K562 (cell line): ENCODE data around the gene SCT. TPM values are rescaled to one million over a fixed set of nuclear protein-coding genes. Genes with fewer than 3 reads are reported as not detected.

Source experiments
- BCL6 ChIP-seq: fragments of 250-450 bp; sonication (Bioruptor Pico); IDR thresholded peaks from 2 replicates; pipeline ENCODE4 v1.4.0; 2020
- CHD2 ChIP-seq: IDR thresholded peaks from 2 replicates; pipeline ENCODE4 v1.6.1; 2011; ENCODE audit warnings: low read depth, low read length
- CREB5 ChIP-seq: fragments of 250-450 bp; sonication (Bioruptor Pico); IDR thresholded peaks from 2 replicates; pipeline ENCODE4 v1.5.0; 2020; ENCODE audit warnings: mild to moderate bottlenecking
- CREM ChIP-seq: IDR thresholded peaks from 2 replicates; pipeline ENCODE4 v1.6.1; 2014; ENCODE audit warnings: antibody characterized with exemption, low read depth
- EWSR1 ChIP-seq: fragments of 450-650 bp; IDR thresholded peaks from 2 replicates; pipeline ENCODE4 v1.6.1; 2018; ENCODE audit warnings: borderline replicate concordance, mild to moderate bottlenecking, low read depth, moderate library complexity; ENCODE audit not compliant: partially characterized antibody
- GTF2F1 ChIP-seq: IDR thresholded peaks from 2 replicates; pipeline ENCODE4 v1.6.1; 2011; ENCODE audit warnings: low read depth, low read length, improper control_type of control experiment
- HMG20A ChIP-seq: fragments of 450-650 bp; formaldehyde crosslinking; conservative IDR thresholded peaks from 2 replicates; pipeline ENCODE4 v1.4.0; 2020; ENCODE audit warnings: mild to moderate bottlenecking, mixed read lengths
- LCOR ChIP-seq: sonication (generic); formaldehyde crosslinking; IDR thresholded peaks from 2 replicates; pipeline ENCODE4 v1.8.0; 2022; ENCODE audit warnings: mild to moderate bottlenecking, missing genetic modification reagents
- NR2C1 ChIP-seq, 2 experiments: fragments of 450-650 bp; IDR thresholded peaks; 2 replicates each; pipeline ENCODE4 v1.6.1; 2017; ENCODE audit warnings: mild to moderate bottlenecking in 2 of 2, antibody characterized with exemption in 1 of 2, inconsistent platforms in 1 of 2, missing compliant biosample characterization in 1 of 2, missing genetic modification characterization in 1 of 2
- POLR2G ChIP-seq: fragments of 200-400 bp; formaldehyde crosslinking; IDR thresholded peaks from 2 replicates; pipeline ENCODE4 v1.6.1; 2017; ENCODE audit warnings: low read depth, mild to moderate bottlenecking, antibody characterized with exemption, low read length, moderate library complexity
- ZBTB12 ChIP-seq: fragments of 250-450 bp; sonication (Bioruptor Pico); IDR thresholded peaks from 2 replicates; pipeline ENCODE4 v1.4.0; 2020
- ZBTB34 ChIP-seq: fragments of 250-450 bp; sonication (Bioruptor Pico); IDR thresholded peaks from 2 replicates; pipeline ENCODE4 v1.8.0; 2021; ENCODE audit warnings: mild to moderate bottlenecking, moderate library complexity
- ZHX1 ChIP-seq: fragments of 150-350 bp; conservative IDR thresholded peaks from 2 replicates; pipeline ENCODE4 v1.6.1; 2014; ENCODE audit warnings: low read length
- polyA plus RNA-seq, 8 experiments: library from polyadenylated mRNA; depleted of rRNA in 4 of 8; stranded (reverse) in 5 of 8; unstranded in 3 of 8; fragments of >200 nt; fragmentation: Nextera tagmentation in 2 of 8; fragmentation: Illumina TruSeq in 1 of 8; extraction: Ambion mirVana in 2 of 8; extraction: Trizol in 1 of 8; gene quantifications; 2 replicates each; pipeline versions ENCODE4 v1.2.1 to v1.2.3, GENCODE V29; 2011 to 2014; ENCODE audit warnings: inconsistent platforms in 1 of 8, missing spikeins in 1 of 8
- total RNA-seq, 7 experiments: library from RNA; depleted of rRNA in 6 of 7; stranded (reverse); fragments of >200 nt in 6 of 7; fragmentation: Illumina TruSeq in 2 of 7; extraction: Trizol in 2 of 7; gene quantifications; 2 replicates each; pipeline versions ENCODE4 v1.2.1 to v1.2.3, GENCODE V29; 2011 to 2021; ENCODE audit warnings: low replicate concordance in 1 of 7
- TF ChIP-seq, protein P1 (sequence below): fragments of 450-650 bp; formaldehyde crosslinking; IDR thresholded peaks from 2 replicates; pipeline ENCODE4 v1.4.0; 2020; ENCODE audit warnings: mild to moderate bottlenecking, moderate library complexity
- TF ChIP-seq, protein P2 (sequence below): fragments of 250-450 bp; sonication (Bioruptor Pico); IDR thresholded peaks from 2 replicates; pipeline ENCODE4 v1.5.0; 2021; ENCODE audit warnings: mild to moderate bottlenecking, moderate library complexity

SCT gene
- total and polyA plus RNA-seq, 9 of the 15 experiments (the other 6 are each of a cell fraction or from before 2014, with no cell fraction given), result not detected

DNA sequence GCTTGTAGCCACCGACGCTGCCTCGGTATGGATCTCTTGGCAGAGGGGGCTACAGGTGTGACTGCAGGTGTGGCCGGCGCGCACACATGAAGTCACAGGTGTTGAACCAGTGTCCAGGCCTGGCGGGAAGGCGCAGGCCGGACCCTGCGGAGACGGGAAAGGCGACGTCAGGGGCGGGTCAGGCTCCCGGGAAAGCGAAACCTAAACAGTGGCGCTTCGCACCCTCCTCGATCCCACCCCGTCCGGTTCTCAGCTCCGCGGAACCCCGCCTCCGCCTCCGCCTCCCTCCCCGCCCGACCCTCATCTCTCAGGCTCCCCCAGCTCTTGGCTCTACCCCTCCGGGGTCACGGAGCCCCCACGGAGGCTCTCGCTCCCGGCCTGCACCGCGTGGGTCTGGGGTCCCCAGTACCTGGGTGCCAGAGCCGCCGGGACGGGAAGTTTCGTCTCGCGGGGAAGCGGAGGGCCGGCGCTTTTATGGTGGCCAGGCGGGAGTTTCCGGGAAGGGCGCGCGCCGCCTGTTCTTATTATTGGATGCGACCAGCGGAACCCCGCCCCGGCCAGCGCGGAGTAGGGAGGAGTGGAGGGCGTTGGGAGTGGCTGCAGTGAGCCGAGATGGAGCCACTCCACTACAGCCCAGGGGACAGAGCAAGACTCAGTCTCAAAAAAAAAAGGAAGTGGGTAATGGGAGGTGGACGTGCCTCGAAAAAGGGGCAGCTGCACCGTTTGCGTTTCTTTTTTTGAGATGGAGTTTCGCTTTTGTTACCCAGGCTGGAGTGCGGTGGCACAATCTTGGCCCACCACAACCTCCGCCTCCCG lies 11.3 kb downstream of the SCT start, which contains the start of gene IRF7 (continued):
- TF ChIP-seq, protein P1, sequence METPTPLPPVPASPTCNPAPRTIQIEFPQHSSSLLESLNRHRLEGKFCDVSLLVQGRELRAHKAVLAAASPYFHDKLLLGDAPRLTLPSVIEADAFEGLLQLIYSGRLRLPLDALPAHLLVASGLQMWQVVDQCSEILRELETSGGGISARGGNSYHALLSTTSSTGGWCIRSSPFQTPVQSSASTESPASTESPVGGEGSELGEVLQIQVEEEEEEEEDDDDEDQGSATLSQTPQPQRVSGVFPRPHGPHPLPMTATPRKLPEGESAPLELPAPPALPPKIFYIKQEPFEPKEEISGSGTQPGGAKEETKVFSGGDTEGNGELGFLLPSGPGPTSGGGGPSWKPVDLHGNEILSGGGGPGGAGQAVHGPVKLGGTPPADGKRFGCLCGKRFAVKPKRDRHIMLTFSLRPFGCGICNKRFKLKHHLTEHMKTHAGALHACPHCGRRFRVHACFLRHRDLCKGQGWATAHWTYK, result no peak
- TF ChIP-seq ZBTB34 (CRISPR knock-in tag), result no peak
- TF ChIP-seq POLR2G, result peak; percentile 94
- 0 out of 2 replicates have a peak, but pooled peaks have one; percentile 31 for TF ChIP-seq CHD2
- TF ChIP-seq GTF2F1, result no peak
- TF ChIP-seq, protein P2, sequence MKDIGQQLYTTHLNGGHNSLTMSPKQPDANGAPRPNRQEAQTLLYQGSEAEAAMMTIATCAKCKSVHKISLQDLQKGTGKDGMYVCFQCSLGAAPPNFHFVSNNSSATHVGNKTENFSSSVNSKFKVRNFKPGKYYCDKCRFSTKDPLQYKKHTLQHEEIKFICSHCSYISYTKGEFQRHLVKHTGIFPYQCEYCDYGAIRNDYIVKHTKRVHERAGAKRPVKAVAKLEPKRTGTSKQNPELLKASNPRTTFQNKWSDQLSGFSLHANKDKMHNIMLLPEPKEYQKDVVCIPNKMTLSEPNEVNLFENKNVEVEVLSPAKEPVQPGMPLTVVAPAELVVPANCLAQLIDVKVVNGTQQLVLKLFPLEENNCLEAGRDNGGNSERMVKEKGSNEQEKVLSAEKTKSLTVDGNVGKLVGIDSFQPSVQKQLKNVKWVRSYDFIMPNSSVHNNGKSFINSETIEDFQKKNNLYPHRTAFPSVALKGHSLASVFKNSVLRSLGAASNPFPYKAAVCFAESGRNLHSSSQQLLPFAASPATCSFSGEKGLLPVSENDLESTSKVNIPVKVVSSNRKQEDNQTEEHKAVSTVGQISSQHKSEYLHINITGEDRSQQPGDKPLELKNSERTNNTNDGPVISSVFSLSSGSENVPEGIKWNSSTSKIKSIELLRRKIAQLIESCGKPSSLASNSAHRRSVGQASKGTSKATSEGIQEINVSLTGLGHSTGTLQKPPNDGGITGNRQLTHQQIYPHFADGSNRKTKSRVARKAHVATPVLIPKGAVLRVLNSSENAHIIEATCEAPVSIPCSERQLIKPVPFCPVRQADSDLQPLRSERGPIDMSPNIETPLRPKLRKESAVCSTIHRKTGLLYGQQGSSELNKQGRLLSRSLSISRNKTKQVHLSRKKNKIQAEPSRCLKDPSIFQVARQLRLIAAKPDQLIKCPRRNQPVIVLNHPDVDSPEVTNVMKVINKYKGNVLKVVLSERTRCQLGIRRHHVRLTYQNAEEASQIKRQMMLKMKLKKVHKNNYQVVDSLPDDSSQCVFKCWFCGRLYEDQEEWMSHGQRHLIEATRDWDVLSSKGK (CRISPR knock-in tag), result no peak
- TF ChIP-seq LCOR (CRISPR knock-in tag), result no peak
- TF ChIP-seq NR2C1 (IDR thresholded peaks at IDR 0.05), result no peak
- no peak for TF ChIP-seq NR2C1 (tag; IDR thresholded peaks at IDR 0.05)
- TF ChIP-seq EWSR1, result no peak
- TF ChIP-seq HMG20A (CRISPR knock-in tag), result no peak
- no peak for TF ChIP-seq CREB5 (CRISPR knock-in tag)
- no peak for TF ChIP-seq BCL6 (CRISPR knock-in tag)
- no peak for TF ChIP-seq CREM
- TF ChIP-seq ZBTB12 (CRISPR knock-in tag), result no peak
- no peak for TF ChIP-seq ZHX1
